ENCODE data around the gene OLFM1.
"Not testable (repeated sequence)": the region's sequence is repeated elsewhere in the genome, so short reads cannot be mapped to it uniquely, and the experiment has no call there.

Gene OLFM1

GRCh38 chr9:135060461-135061116 lies 26.9 kb upstream of the OLFM1 start:
- no peak for DNase-seq

GRCh38 chr9:135061441-135061840 lies 26.0 kb upstream of the OLFM1 start:
- no peak for DNase-seq

- DNase-seq = no peak
Measured at GRCh38 chr9:135062254-135062653, 25.2 kb upstream of the OLFM1 start.

GRCh38 chr9:135063466-135063865 lies 24.0 kb upstream of the OLFM1 start:
- DNase-seq = not testable (repeated sequence)

- DNase-seq = not testable (repeated sequence)
Measured at GRCh38 chr9:135063888-135064287, 23.6 kb upstream of the OLFM1 start.

- no peak for DNase-seq
Measured at GRCh38 chr9:135065151-135065550, 22.3 kb upstream of the OLFM1 start.

- DNase-seq = no peak
Measured at GRCh38 chr9:135065804-135066203, 21.7 kb upstream of the OLFM1 start.

- DNase-seq = no peak
Measured at GRCh38 chr9:135066291-135066690, 21.2 kb upstream of the OLFM1 start.

GRCh38 chr9:135067096-135067710 lies 20.3 kb upstream of the OLFM1 start:
- DNase-seq = no peak

- no peak for DNase-seq
Measured at GRCh38 chr9:135068776-135069415, 18.6 kb upstream of the OLFM1 start.

- DNase-seq = no peak
Measured at GRCh38 chr9:135069558-135070197, 17.8 kb upstream of the OLFM1 start.

GRCh38 chr9:135070198-135070951 lies 17.1 kb upstream of the OLFM1 start:
- no peak for DNase-seq

GRCh38 chr9:135070964-135071735 lies 16.3 kb upstream of the OLFM1 start:
- no peak for DNase-seq

GRCh38 chr9:135073081-135073740 lies 14.3 kb upstream of the OLFM1 start:
- DNase-seq = no peak

GRCh38 chr9:135073741-135074305 lies 13.6 kb upstream of the OLFM1 start:
- no peak for DNase-seq

- no peak for DNase-seq
Measured at GRCh38 chr9:135074354-135075233, 12.9 kb upstream of the OLFM1 start.

GRCh38 chr9:135075234-135076142 lies 12.0 kb upstream of the OLFM1 start:
- no peak for DNase-seq

- DNase-seq = no peak
Measured at GRCh38 chr9:135076143-135076875, 11.2 kb upstream of the OLFM1 start.
